HepG2 (cell line): Measurements from ENCODE around the gene GABRR3. TPM values are rescaled to one million over a fixed set of nuclear protein-coding genes. Genes with fewer than 3 reads are reported as not detected.

Experiments
- ATAC-seq: fragments of 200-7000 bp; cut with Tn5 transposase; 3 replicates; pipeline ENCODE4 v1.9.1; 2020; ENCODE audit warnings: mild to moderate bottlenecking, moderate library complexity
- BruUV-seq: library from RNA; stranded (reverse); fragments of 400-500 nt; replicated peaks from 2 replicates; lab custom pipeline; 2021; lab: Mats Ljungman, UMichigan
- CTCF ChIA-PET: fragments of 300-600 bp; formaldehyde crosslinking; extraction: SDS; loops from one replicate; lab custom pipeline; 2021; ENCODE audit warnings: low total read pairs, inconsistent platforms, low intra/inter-chr PET ratio; lab: Yijun Ruan, JAX
- POLR2A ChIA-PET: fragments of 350-600 bp; sonication (Branson Sonifier 250); formaldehyde crosslinking; loops from one replicate; lab custom pipeline; 2020; ENCODE audit warnings: antibody characterized with exemption, inconsistent platforms; lab: Yijun Ruan, JAX
- DNase-seq: peaks from one replicate; pipeline ENCODE4 v3.0.0-alpha.2; 2015; ENCODE audit warnings: low spot score
- FAIRE-seq: peaks from 3 replicates; lab custom pipeline; 2011; peaks lifted over from hg19 to GRCh38; lab: Jason Lieb, UNC
- H2AFZ ChIP-seq: one replicate; pipeline ENCODE4 v1.6.1; 2011; ENCODE audit warnings: low read length, inconsistent platforms
- H3K27ac ChIP-seq: fragments of 300-600 bp; 3 replicates; pipeline ENCODE4 v1.8.0; 2011; ENCODE audit warnings: mixed run types, mild to moderate bottlenecking, mixed read lengths, low read length, inconsistent platforms; ENCODE audit not compliant: insufficient read depth; ENCODE audit errors: extremely low read length
- H3K27me3 ChIP-seq, 2 experiments: fragments of 200-600 bp in 1 of 2; 2 replicates in 1 of 2; 3 replicates in 1 of 2; pipeline versions ENCODE4 v1.6.0 to v1.8.0; 2011; ENCODE audit warnings: low read length in 2 of 2, mild to moderate bottlenecking in 2 of 2, moderate library complexity in 2 of 2, inconsistent platforms in 1 of 2; ENCODE audit not compliant: insufficient read depth in 2 of 2, control insufficient read depth in 1 of 2
- H3K36me3 ChIP-seq, 2 experiments: fragments of 200-600 bp in 1 of 2; replicated peaks in 1 of 2; 2 replicates in 1 of 2; 3 replicates in 1 of 2; pipeline versions ENCODE4 v1.5.1 to v1.8.0; 2011; ENCODE audit warnings: low read length in 2 of 2, inconsistent platforms in 1 of 2; ENCODE audit not compliant: insufficient read depth in 2 of 2, control insufficient read depth in 1 of 2
- H3K4me1 ChIP-seq: 2 replicates; pipeline ENCODE4 v1.5.1; 2012; ENCODE audit warnings: low read length, inconsistent platforms; ENCODE audit not compliant: insufficient read depth
- H3K4me2 ChIP-seq: 2 replicates; pipeline ENCODE4 v1.6.0; 2011; ENCODE audit warnings: low read depth, low read length, inconsistent platforms
- H3K4me3 ChIP-seq, 3 experiments: fragments of 200-600 bp in 1 of 3; sonication (generic), shearing (Covaris generic) in 1 of 3; replicated peaks in 1 of 3; 2 replicates each; pipeline ENCODE4 v1.5.1; 2011 to 2016; ENCODE audit warnings: low read length in 3 of 3, inconsistent platforms in 2 of 3, low read depth in 2 of 3, mild to moderate bottlenecking in 2 of 3, control low read depth in 1 of 3, mixed read lengths in 1 of 3; ENCODE audit not compliant: insufficient read depth in 1 of 3
- H3K79me2 ChIP-seq: one replicate; pipeline ENCODE4 v1.6.1; 2011; ENCODE audit warnings: low read length, inconsistent platforms; ENCODE audit not compliant: insufficient read depth
- H3K9ac ChIP-seq: 2 replicates; pipeline ENCODE4 v1.6.0; 2011; ENCODE audit warnings: mild to moderate bottlenecking, low read depth, low read length, inconsistent platforms; ENCODE audit not compliant: insufficient read depth
- H3K9me3 ChIP-seq: 2 replicates; pipeline ENCODE4 v1.5.1; 2012; ENCODE audit warnings: mild to moderate bottlenecking, low read length
- H4K20me1 ChIP-seq: 2 replicates; pipeline ENCODE4 v1.6.0; 2011; ENCODE audit warnings: inconsistent platforms, mild to moderate bottlenecking, low read length, moderate library complexity; ENCODE audit not compliant: insufficient read depth
- CC2D1A ChIP-seq: sonication (generic); formaldehyde crosslinking; IDR thresholded peaks from 2 replicates; pipeline ENCODE4 v1.8.1; 2023; ENCODE audit warnings: mild to moderate bottlenecking, missing genetic modification reagents
- FOXA1 ChIP-seq, 2 experiments: fragments of 450-650 bp in 1 of 2; sonication (generic) in 1 of 2; formaldehyde crosslinking in 1 of 2; IDR thresholded peaks; 2 replicates each; pipeline versions ENCODE4 v1.4.0 to v1.6.1; 2016 to 2020; ENCODE audit warnings: missing genetic modification reagents in 1 of 2
- HBP1 ChIP-seq: IDR thresholded peaks from 2 replicates; pipeline ENCODE4 v1.6.1; 2016; ENCODE audit warnings: low read depth, control low read depth
- KLF11 ChIP-seq: IDR thresholded peaks from 2 replicates; pipeline ENCODE4 v1.6.1; 2016; ENCODE audit warnings: missing compliant biosample characterization
- NR0B2 ChIP-seq: sonication (generic); formaldehyde crosslinking; IDR thresholded peaks from 2 replicates; pipeline ENCODE4 v1.4.0; 2020; ENCODE audit warnings: mild to moderate bottlenecking, missing genetic modification reagents
- NR3C1 ChIP-seq: sonication (generic); formaldehyde crosslinking; IDR thresholded peaks from 2 replicates; pipeline ENCODE4 v1.4.0; 2020; ENCODE audit warnings: missing genetic modification reagents
- PITX1 ChIP-seq: sonication (generic); formaldehyde crosslinking; IDR thresholded peaks from 2 replicates; pipeline ENCODE4 v1.5.1; 2020; ENCODE audit warnings: mild to moderate bottlenecking, missing genetic modification reagents
- TBL1XR1 ChIP-seq: fragments of 150-350 bp; IDR thresholded peaks from 2 replicates; pipeline ENCODE4 v1.6.1; 2014; ENCODE audit warnings: borderline replicate concordance, low read length; ENCODE audit not compliant: partially characterized antibody
- ZBTB33 ChIP-seq: sonication (generic); formaldehyde crosslinking; IDR thresholded peaks from 2 replicates; pipeline ENCODE4 v1.4.0; 2020; ENCODE audit warnings: missing genetic modification reagents
- ZKSCAN5 ChIP-seq: sonication (generic); formaldehyde crosslinking; IDR thresholded peaks from 2 replicates; pipeline ENCODE4 v1.5.1; 2020; ENCODE audit warnings: mild to moderate bottlenecking, missing genetic modification reagents
- ZNF225 ChIP-seq: sonication (generic); formaldehyde crosslinking; IDR thresholded peaks from 2 replicates; pipeline ENCODE4 v1.4.0; 2020; ENCODE audit warnings: mild to moderate bottlenecking, missing genetic modification reagents
- ZNF577 ChIP-seq: sonication (generic); formaldehyde crosslinking; IDR thresholded peaks from 2 replicates; pipeline ENCODE4 v1.4.0; 2020; ENCODE audit warnings: mild to moderate bottlenecking, low read depth, missing genetic modification reagents, borderline replicate concordance
- ZNF614 ChIP-seq: IDR thresholded peaks from 2 replicates; pipeline ENCODE4 v1.6.1; 2018; ENCODE audit warnings: missing biosample characterization, missing genetic modification reagents, inconsistent platforms, borderline replicate concordance
- WGBS: methylation state at CpG from one replicate; pipeline ENCODE4 v1.1.6; 2017; ENCODE audit warnings: low lambda C conversion rate; 5-methylcytosine and 5-hydroxymethylcytosine counted together
- in situ Hi-C: cut with HindIII; loops from 2 replicates; pipeline ENCODE4 v1.10.0; 2017; ENCODE audit warnings: low pct_unique_long_range_greater_than_20kb; ENCODE audit not compliant: extremely low pct_ligation_motif_present
- intact Hi-C: fragments of 100-400 bp; cut with micrococcal nuclease; formaldehyde crosslinking; loops from one replicate; pipeline ENCODE4 v1.10.0; 2022; ENCODE audit not compliant: unreplicated experiment
- polyA plus RNA-seq, 8 experiments: library from polyadenylated mRNA; depleted of rRNA in 3 of 8; stranded (reverse) in 7 of 8; unstranded in 1 of 8; fragments of >200 nt; fragmentation: Illumina TruSeq in 4 of 8; extraction: Trizol in 4 of 8; gene quantifications; 2 replicates each; pipeline versions ENCODE4 v1.2.1 to v1.2.3, GENCODE V29; 2011 to 2016; ENCODE audit warnings: low read depth in 4 of 8, missing spikeins in 1 of 8, mixed read lengths in 1 of 8; ENCODE audit not compliant: insufficient read depth in 1 of 8
- total RNA-seq, 5 experiments: library from RNA; depleted of rRNA; stranded (reverse); fragments of >200 nt; fragmentation: Illumina TruSeq; extraction: Trizol; gene quantifications; 2 replicates each; pipeline ENCODE4 v1.2.3, GENCODE V29; 2016; ENCODE audit warnings: low read depth in 1 of 5

The GABRR3 gene
- total and polyA plus RNA-seq, 2 of the 13 experiments (the other 11 are each of a cell fraction or from before 2014, with no cell fraction given): 0.42 to 0.83 TPM

- H3K9ac ChIP-seq: no peak overlapping the region
- no peak overlapping the region for H3K27ac ChIP-seq
- no peak for FAIRE-seq
- 92% methylated on average over 4 of the region's 4 CpGs for WGBS
- no peaks in the 10 kb centered on the region; a peak in 2 of 5 replicates for H3K27me3 ChIP-seq
- no peak for DNase-seq
- BruUV-seq: no TSS peak
- CTCF ChIA-PET: no interaction called here
- no peak for ATAC-seq
- peaks cover 5% of the 10 kb centered on the region; the same call in 1 of the 2 replicates for H3K4me1 ChIP-seq
- H3K36me3 ChIP-seq: no peaks in the 10 kb centered on the region
- no peak overlapping the region for H3K4me3 ChIP-seq
- TF ChIP-seq ZKSCAN5 (no peak), NR0B2 (no peak), PITX1 (CRISPR knock-in tag) (no peak), NR3C1 (CRISPR knock-in tag) (no peak), FOXA1 (IDR thresholded peaks at IDR 0.05) (no peak), FOXA1 (CRISPR knock-in tag; IDR thresholded peaks at IDR 0.05) (no peak), ZNF614 (CRISPR knock-in tag) (no peak), ZNF225 (CRISPR knock-in tag) (no peak)
- in situ Hi-C loops (loop anchor here (5.0 kb wide), 1 partner anchor 228 kb away; no protein-coding TSS in a partner anchor), intact Hi-C loops (no loop called here)
- H3K79me2 ChIP-seq: no peaks in the 10 kb centered on the region
- POLR2A ChIA-PET: no interaction called here
- H2AFZ ChIP-seq: no peak overlapping the region
- no peaks in the 10 kb centered on the region for H3K9me3 ChIP-seq
- no peaks in the 10 kb centered on the region for H4K20me1 ChIP-seq
- H3K4me2 ChIP-seq: no peak overlapping the region
Measured at GRCh38 chr3:98020412-98020811, 14.7 kb downstream of the GABRR3 start.

- Histone ChIP-seq H3K79me2 (no peaks in the 10 kb centered on the region), H2AFZ (no peak overlapping the region), H3K4me2 (no peak overlapping the region), H3K36me3 (no peaks in the 10 kb centered on the region), H4K20me1 (no peaks in the 10 kb centered on the region), H3K27me3 (no peaks in the 10 kb centered on the region), H3K9ac (no peak overlapping the region), H3K27ac (no peak overlapping the region), H3K9me3 (no peaks in the 10 kb centered on the region), H3K4me1 (peaks cover 16% of the 10 kb centered on the region), H3K4me3 (no peak overlapping the region)
- 77% methylated on average over 4 of the region's 4 CpGs for WGBS
- ChIA-PET CTCF (no interaction called here), POLR2A (no interaction called here)
- ATAC-seq (no peak), FAIRE-seq (no peak), DNase-seq (no peak)
- intact Hi-C loops (no loop called here), in situ Hi-C loops (no loop called here)
- BruUV-seq: no TSS peak
- no peak for TF ChIP-seq ZBTB33 (CRISPR knock-in tag)
- TF ChIP-seq HBP1: no peak
- TF ChIP-seq TBL1XR1: no peak
- no peak for TF ChIP-seq KLF11 (CRISPR knock-in tag)
- TF ChIP-seq ZNF577: no peak
- no peak for TF ChIP-seq CC2D1A
Measured at GRCh38 chr3:98018301-98018700, 16.8 kb downstream of the GABRR3 start.
